Measurements from ENCODE around the gene TENM3.

GRCh38 chr4:182842759-182843390 is 599.7 kb downstream of the TENM3 start:
- TF ChIP-seq CTCF (IDR thresholded peaks at IDR 0.05) (no peak), POLR2A (IDR thresholded peaks at IDR 0.05) (no peak)

Measured in esophagus squamous epithelium (tissue), 4 donors.